Transverse colon (tissue), 4 donors: Measurements from ENCODE around the gene KCNN3.

Experiments used
- EP300 ChIP-seq: sonication (generic); formaldehyde crosslinking; IDR thresholded peaks from one replicate; pipeline ENCODE4 v1.6.1; 2017; ENCODE audit warnings: antibody characterized with exemption, low read depth
- POLR2A ChIP-seq: fragments of 450-650 bp; IDR thresholded peaks from one replicate; pipeline ENCODE4 v1.6.1; 2016; ENCODE audit warnings: antibody characterized with exemption, mild to moderate bottlenecking, moderate library complexity
- POLR2AphosphoS5 ChIP-seq, 3 donors: sonication (generic); formaldehyde crosslinking; IDR thresholded peaks; one replicate each; pipeline ENCODE4 v1.6.1; 2016; ENCODE audit warnings: antibody characterized with exemption in 3 of 3
- TF ChIP-seq, protein P1 (sequence below), 5 experiments: fragments of 200-600 bp in 3 of 5; fragments of 450-650 bp in 2 of 5; sonication (generic) in 3 of 5; IDR thresholded peaks; 1 replicate in 2 of 5; 2 replicates in 3 of 5; pipeline ENCODE4 v1.5.1; 2016 to 2017; ENCODE audit warnings: antibody characterized with exemption in 5 of 5, inconsistent platforms in 3 of 5, mild to moderate bottlenecking in 2 of 5, moderate library complexity in 1 of 5

DNA sequence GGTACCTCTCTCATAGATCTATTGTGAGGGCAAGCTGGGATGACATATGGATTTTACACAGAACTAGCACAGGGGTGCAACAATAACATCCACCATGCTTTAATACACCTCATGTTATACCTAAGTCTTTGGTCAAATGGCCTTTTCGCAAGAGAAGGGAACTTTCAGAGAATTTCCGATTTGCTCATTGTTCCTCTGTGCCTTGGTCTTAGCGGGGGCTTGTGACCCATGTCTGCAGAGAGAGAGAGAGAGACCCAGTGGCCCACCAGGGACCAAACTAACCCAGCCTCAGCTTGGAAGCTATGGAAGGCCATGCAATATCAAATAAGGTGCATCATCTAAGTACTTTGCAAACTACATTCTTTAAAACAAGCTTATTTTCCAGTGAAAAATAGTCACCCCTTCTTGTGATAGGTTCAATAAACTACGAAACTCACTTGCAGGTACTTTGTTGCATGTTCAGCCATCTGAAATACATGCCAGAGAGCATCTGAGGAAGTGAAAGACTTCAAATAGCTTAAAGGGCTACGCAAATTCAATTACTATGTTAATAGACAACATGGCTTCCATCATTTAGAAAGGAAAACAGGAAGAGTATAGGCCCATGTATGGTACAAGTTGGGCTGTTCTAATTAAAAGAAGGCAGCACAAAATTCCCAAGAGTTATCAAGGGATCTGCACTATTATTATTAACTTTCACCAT, 100.7 kb downstream of the KCNN3 start:
- TF ChIP-seq, protein P1, sequence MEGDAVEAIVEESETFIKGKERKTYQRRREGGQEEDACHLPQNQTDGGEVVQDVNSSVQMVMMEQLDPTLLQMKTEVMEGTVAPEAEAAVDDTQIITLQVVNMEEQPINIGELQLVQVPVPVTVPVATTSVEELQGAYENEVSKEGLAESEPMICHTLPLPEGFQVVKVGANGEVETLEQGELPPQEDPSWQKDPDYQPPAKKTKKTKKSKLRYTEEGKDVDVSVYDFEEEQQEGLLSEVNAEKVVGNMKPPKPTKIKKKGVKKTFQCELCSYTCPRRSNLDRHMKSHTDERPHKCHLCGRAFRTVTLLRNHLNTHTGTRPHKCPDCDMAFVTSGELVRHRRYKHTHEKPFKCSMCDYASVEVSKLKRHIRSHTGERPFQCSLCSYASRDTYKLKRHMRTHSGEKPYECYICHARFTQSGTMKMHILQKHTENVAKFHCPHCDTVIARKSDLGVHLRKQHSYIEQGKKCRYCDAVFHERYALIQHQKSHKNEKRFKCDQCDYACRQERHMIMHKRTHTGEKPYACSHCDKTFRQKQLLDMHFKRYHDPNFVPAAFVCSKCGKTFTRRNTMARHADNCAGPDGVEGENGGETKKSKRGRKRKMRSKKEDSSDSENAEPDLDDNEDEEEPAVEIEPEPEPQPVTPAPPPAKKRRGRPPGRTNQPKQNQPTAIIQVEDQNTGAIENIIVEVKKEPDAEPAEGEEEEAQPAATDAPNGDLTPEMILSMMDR (IDR thresholded peaks at IDR 0.05) = no peak
- TF ChIP-seq POLR2A (no peak), EP300 (no peak), POLR2AphosphoS5 (IDR thresholded peaks at IDR 0.05) (no peak)
